H1 (cell line): Measurements from ENCODE around the gene POLA1.

ENCODE experiments used
- CBX8 ChIP-seq: fragments of 300-800, 300-1000 bp; sonication (generic); IDR thresholded peaks from 2 replicates; pipeline ENCODE4 v1.7.1; 2016; ENCODE audit warnings: low read depth, low read length, borderline replicate concordance
- CTCF ChIP-seq, 3 experiments: IDR thresholded peaks; 1 replicate in 2 of 3; 2 replicates in 1 of 3; pipeline versions ENCODE4 v1.5.1 to v1.6.1; 2011; ENCODE audit warnings: low read length in 3 of 3, mild to moderate bottlenecking in 3 of 3, inconsistent platforms in 2 of 3, low read depth in 1 of 3, moderate library complexity in 1 of 3; ENCODE audit not compliant: insufficient read depth in 1 of 3; ENCODE audit errors: control extremely low read depth in 1 of 3
- EP300 ChIP-seq, 2 experiments: IDR thresholded peaks; 1 replicate in 1 of 2; 2 replicates in 1 of 2; pipeline ENCODE4 v1.6.1; 2011 to 2012; ENCODE audit warnings: low read depth in 2 of 2, low read length in 2 of 2, mild to moderate bottlenecking in 2 of 2, borderline replicate concordance in 1 of 2, inconsistent platforms in 1 of 2, moderate library complexity in 1 of 2
- POLR2A ChIP-seq, 2 experiments: IDR thresholded peaks; 1 replicate in 1 of 2; 2 replicates in 1 of 2; pipeline ENCODE4 v1.6.1; 2011; ENCODE audit warnings: low read depth in 2 of 2, low read length in 2 of 2, mild to moderate bottlenecking in 2 of 2; ENCODE audit errors: control extremely low read depth in 1 of 2
- POLR2AphosphoS5 ChIP-seq: IDR thresholded peaks from 2 replicates; pipeline ENCODE4 v1.6.1; 2011; ENCODE audit warnings: low read depth, low read length
- SIN3A ChIP-seq, 2 experiments: IDR thresholded peaks in 1 of 2; conservative IDR thresholded peaks in 1 of 2; 2 replicates each; pipeline ENCODE4 v1.6.1; 2011 to 2012; ENCODE audit warnings: low read length in 2 of 2, improper control_type of control experiment in 1 of 2, low read depth in 1 of 2, mild to moderate bottlenecking in 1 of 2
- TAF1 ChIP-seq: IDR thresholded peaks from 2 replicates; pipeline ENCODE4 v1.6.1; 2011; ENCODE audit warnings: mild to moderate bottlenecking, low read depth, low read length
- ZNF274 ChIP-seq: IDR thresholded peaks from 2 replicates; pipeline ENCODE4 v1.7.0; 2012; ENCODE audit warnings: low read length, borderline replicate concordance; ENCODE audit errors: extremely low read depth

GRCh38 chrX:24782011-24782410 is 88.3 kb downstream of the POLA1 start:
- TF ChIP-seq ZNF274 (no peak), CTCF (IDR thresholded peaks at IDR 0.05; ENCODE audit: control extremely low read depth in 1 of 3, insufficient read depth in 1 of 3, low read depth in 1 of 3, low read length in 3 of 3) (no peak), SIN3A (conservative IDR thresholded peaks at IDR 0.05 in 1 of 2, IDR thresholded peaks at IDR 0.05 in 1 of 2; ENCODE audit: low read depth in 1 of 2, low read length in 2 of 2) (no peak), POLR2AphosphoS5 (no peak), EP300 (IDR thresholded peaks at IDR 0.05; ENCODE audit: borderline replicate concordance in 1 of 2, low read depth in 2 of 2, low read length in 2 of 2) (no peak), POLR2A (IDR thresholded peaks at IDR 0.05; ENCODE audit: control extremely low read depth in 1 of 2, low read depth in 2 of 2, low read length in 2 of 2) (no peak), TAF1 (no peak), CBX8 (no peak)
